Measurements from ENCODE around the gene PGLYRP2.
"Not testable (repeated sequence)": the region's sequence is repeated elsewhere in the genome, so short reads cannot be mapped to it uniquely, and the experiment has no call there.

PGLYRP2 gene

DNA sequence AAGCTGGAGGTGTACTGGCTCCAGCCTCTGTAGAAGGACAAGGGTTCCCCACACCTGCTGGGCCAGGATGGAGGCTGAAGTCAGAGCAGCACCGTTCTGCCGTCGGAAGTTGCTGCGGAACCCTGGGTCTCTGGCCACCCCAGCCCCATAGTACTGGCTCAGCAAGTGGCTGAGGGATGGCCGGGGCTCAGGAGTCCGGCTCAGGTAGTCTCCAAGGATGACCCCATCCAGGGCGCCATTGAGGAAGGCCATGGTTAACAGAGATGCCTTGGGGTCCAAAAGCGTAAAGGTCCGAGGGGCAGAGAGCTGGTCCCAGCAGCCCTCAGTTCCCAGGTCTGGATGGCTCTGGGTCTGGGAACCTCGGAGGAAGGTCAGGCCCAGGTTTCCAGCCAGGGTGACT is 3.7 kb downstream of the PGLYRP2 start:
- H3K79me2 ChIP-seq (ENCODE audit: insufficient read depth, low read length), result no peaks in the 10 kb centered on the region
- no peak overlapping the region for H3K4me3 ChIP-seq (ENCODE audit: low read length, poor library complexity, severe bottlenecking)
- H3F3A ChIP-seq (ENCODE audit: low read depth), result peaks cover 3% of the 10 kb centered on the region; the same call in 1 of the 2 replicates
- no peaks in the 10 kb centered on the region for H3K27me3 ChIP-seq (ENCODE audit: insufficient read depth, low read length, poor library complexity, severe bottlenecking)
- H2AFZ ChIP-seq (ENCODE audit: low read length), result no peak overlapping the region
- no peaks in the 10 kb centered on the region for H4K20me1 ChIP-seq (ENCODE audit: insufficient read depth, low read length, poor library complexity, severe bottlenecking)
- no peak overlapping the region for H3K9ac ChIP-seq (ENCODE audit: low read depth, low read length, poor library complexity, severe bottlenecking)
- TF ChIP-seq, protein P1, sequence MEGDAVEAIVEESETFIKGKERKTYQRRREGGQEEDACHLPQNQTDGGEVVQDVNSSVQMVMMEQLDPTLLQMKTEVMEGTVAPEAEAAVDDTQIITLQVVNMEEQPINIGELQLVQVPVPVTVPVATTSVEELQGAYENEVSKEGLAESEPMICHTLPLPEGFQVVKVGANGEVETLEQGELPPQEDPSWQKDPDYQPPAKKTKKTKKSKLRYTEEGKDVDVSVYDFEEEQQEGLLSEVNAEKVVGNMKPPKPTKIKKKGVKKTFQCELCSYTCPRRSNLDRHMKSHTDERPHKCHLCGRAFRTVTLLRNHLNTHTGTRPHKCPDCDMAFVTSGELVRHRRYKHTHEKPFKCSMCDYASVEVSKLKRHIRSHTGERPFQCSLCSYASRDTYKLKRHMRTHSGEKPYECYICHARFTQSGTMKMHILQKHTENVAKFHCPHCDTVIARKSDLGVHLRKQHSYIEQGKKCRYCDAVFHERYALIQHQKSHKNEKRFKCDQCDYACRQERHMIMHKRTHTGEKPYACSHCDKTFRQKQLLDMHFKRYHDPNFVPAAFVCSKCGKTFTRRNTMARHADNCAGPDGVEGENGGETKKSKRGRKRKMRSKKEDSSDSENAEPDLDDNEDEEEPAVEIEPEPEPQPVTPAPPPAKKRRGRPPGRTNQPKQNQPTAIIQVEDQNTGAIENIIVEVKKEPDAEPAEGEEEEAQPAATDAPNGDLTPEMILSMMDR (conservative IDR thresholded peaks at IDR 0.05; ENCODE audit: low read length), result no peak
- TF ChIP-seq EZH2phosphoT487 (IDR thresholded peaks at IDR 0.05; ENCODE audit: borderline replicate concordance), result no peak
- H3K4me2 ChIP-seq (ENCODE audit: low read depth, low read length, poor library complexity, severe bottlenecking), result no peak overlapping the region
- H3K36me3 ChIP-seq (ENCODE audit: insufficient read depth, low read length), result no peaks in the 10 kb centered on the region
- no peaks in the 10 kb centered on the region for H3K9me3 ChIP-seq (ENCODE audit: insufficient read depth, low read depth, low read length)
- H3K9me2 ChIP-seq (replicated peaks; ENCODE audit: low read depth, low read length), result no peaks in the 10 kb centered on the region
- peaks cover 17% of the 10 kb centered on the region for H3K4me1 ChIP-seq (ENCODE audit: insufficient read depth, low read length, poor library complexity, severe bottlenecking)

DNA sequence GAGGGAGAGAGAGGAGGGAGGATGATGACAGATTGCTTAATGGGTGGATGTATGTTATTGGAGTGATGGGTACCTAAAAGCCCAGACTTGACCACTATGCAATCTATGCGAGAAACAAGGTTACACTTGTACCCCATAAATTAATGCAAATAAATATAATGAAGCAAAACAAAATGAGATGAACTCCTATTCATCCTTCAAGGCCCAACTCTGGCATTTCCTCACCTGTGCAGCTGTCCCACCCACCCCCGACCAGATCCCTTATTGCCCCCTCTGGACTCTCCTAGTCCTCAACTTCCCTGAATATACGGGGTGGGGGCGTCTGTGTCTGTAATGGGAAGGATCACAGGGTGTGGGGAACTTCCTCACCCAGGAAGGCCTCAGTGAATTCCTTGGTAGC is 4.1 kb downstream of the PGLYRP2 start:
- H3K9ac ChIP-seq (ENCODE audit: low read depth, low read length, poor library complexity, severe bottlenecking), result no peak overlapping the region
- no peaks in the 10 kb centered on the region for H3K9me3 ChIP-seq (ENCODE audit: insufficient read depth, low read depth, low read length)
- H2AFZ ChIP-seq (ENCODE audit: low read length), result no peak overlapping the region
- H3F3A ChIP-seq (ENCODE audit: low read depth), result peaks cover 3% of the 10 kb centered on the region; the same call in 1 of the 2 replicates
- no peaks in the 10 kb centered on the region for H3K9me2 ChIP-seq (replicated peaks; ENCODE audit: low read depth, low read length)
- H3K4me1 ChIP-seq (ENCODE audit: insufficient read depth, low read length, poor library complexity, severe bottlenecking), result peaks cover 17% of the 10 kb centered on the region
- H4K20me1 ChIP-seq (ENCODE audit: insufficient read depth, low read length, poor library complexity, severe bottlenecking), result no peaks in the 10 kb centered on the region
- no peak overlapping the region for H3K4me3 ChIP-seq (ENCODE audit: low read length, poor library complexity, severe bottlenecking)
- TF ChIP-seq EZH2phosphoT487 (IDR thresholded peaks at IDR 0.05; ENCODE audit: borderline replicate concordance), result no peak
- TF ChIP-seq, protein P1 (conservative IDR thresholded peaks at IDR 0.05; ENCODE audit: low read length), result no peak
- no peaks in the 10 kb centered on the region for H3K27me3 ChIP-seq (ENCODE audit: insufficient read depth, low read length, poor library complexity, severe bottlenecking)
- H3K36me3 ChIP-seq (ENCODE audit: insufficient read depth, low read length), result no peaks in the 10 kb centered on the region
- H3K4me2 ChIP-seq (ENCODE audit: low read depth, low read length, poor library complexity, severe bottlenecking), result no peak overlapping the region
- H3K79me2 ChIP-seq (ENCODE audit: insufficient read depth, low read length), result no peaks in the 10 kb centered on the region

DNA sequence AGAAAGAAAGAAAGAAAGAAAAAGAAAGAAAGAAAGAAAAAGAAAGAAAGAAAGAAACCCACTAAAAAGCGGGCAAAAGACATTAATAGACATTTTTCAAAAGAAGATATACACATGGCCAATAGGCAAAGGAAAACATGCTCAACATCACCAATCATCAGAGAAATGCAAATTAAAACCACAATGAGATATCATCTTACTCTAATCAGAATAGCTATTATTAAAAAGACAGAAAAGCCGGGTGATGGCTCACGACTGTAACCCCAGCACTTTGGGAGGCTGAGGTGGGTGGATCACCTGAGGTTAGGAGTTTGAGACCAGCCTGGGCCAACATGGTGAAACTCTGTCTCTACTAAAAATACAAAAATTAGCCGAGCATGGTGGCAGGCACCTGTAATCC is 5.5 kb downstream of the PGLYRP2 start:
- not testable (repeated sequence) for H3K79me2 ChIP-seq (ENCODE audit: insufficient read depth, low read length); H3K9me2 ChIP-seq (replicated peaks; ENCODE audit: low read depth, low read length); H3K27me3 ChIP-seq (ENCODE audit: insufficient read depth, low read length, poor library complexity, severe bottlenecking); H3K9me3 ChIP-seq (ENCODE audit: insufficient read depth, low read depth, low read length); H3K4me2 ChIP-seq (ENCODE audit: low read depth, low read length, poor library complexity, severe bottlenecking); H4K20me1 ChIP-seq (ENCODE audit: insufficient read depth, low read length, poor library complexity, severe bottlenecking); H3K36me3 ChIP-seq (ENCODE audit: insufficient read depth, low read length); H3F3A ChIP-seq (ENCODE audit: low read depth); H3K4me3 ChIP-seq (ENCODE audit: low read length, poor library complexity, severe bottlenecking); H3K9ac ChIP-seq (ENCODE audit: low read depth, low read length, poor library complexity, severe bottlenecking); H2AFZ ChIP-seq (ENCODE audit: low read length)
- H3K4me1 ChIP-seq (ENCODE audit: insufficient read depth, low read length, poor library complexity, severe bottlenecking), result peaks cover 21% of the 10 kb centered on the region

DNA sequence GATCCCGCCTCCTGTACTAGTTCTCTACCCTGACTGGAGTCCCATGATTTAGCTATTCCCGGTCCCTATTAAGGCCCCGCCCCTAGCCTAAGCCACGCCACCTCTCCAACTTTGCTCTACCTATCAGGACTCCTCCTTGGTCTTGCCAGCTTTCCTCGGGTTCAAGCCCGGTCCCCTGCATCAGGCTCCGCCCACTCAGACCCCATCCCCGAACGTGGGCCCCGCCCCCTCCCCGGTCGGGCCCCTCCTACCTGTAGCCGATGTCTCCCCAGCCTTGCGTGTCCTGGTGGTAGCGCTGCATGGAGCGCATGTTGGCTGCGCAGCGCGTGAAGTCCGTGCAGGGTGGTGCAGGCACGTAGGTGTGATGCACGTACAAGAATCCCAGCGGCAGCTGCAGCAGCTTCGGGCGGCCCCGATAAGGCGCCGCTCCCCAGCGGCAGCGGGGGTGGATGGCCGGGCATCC is 7.6 kb downstream of the PGLYRP2 start:
- Histone ChIP-seq H4K20me1 (ENCODE audit: insufficient read depth, low read length, poor library complexity, severe bottlenecking) (no peaks in the 10 kb centered on the region), H3K27me3 (ENCODE audit: insufficient read depth, low read length, poor library complexity, severe bottlenecking) (no peaks in the 10 kb centered on the region), H3K9me2 (replicated peaks; ENCODE audit: low read depth, low read length) (no peaks in the 10 kb centered on the region), H3F3A (ENCODE audit: low read depth) (peaks cover 10% of the 10 kb centered on the region; the same call in 1 of the 2 replicates), H3K9me3 (ENCODE audit: insufficient read depth, low read depth, low read length) (no peaks in the 10 kb centered on the region), H3K4me1 (ENCODE audit: insufficient read depth, low read length, poor library complexity, severe bottlenecking) (peaks cover 38% of the 10 kb centered on the region), H3K4me3 (ENCODE audit: low read length, poor library complexity, severe bottlenecking) (no peak overlapping the region), H2AFZ (ENCODE audit: low read length) (no peak overlapping the region), H3K9ac (ENCODE audit: low read depth, low read length, poor library complexity, severe bottlenecking) (no peak overlapping the region), H3K79me2 (ENCODE audit: insufficient read depth, low read length) (no peaks in the 10 kb centered on the region), H3K36me3 (ENCODE audit: insufficient read depth, low read length) (no peaks in the 10 kb centered on the region), H3K4me2 (ENCODE audit: low read depth, low read length, poor library complexity, severe bottlenecking) (no peak overlapping the region)
- TF ChIP-seq, protein P1 (conservative IDR thresholded peaks at IDR 0.05; ENCODE audit: low read length), result no peak
- TF ChIP-seq EZH2phosphoT487 (IDR thresholded peaks at IDR 0.05; ENCODE audit: borderline replicate concordance), result no peak
